AG09309 (cell line): Measurements from ENCODE around the gene MRPL54.

ENCODE experiments used
- DNase-seq: peaks from one replicate; pipeline ENCODE4 v3.0.0-alpha.2; 2010; ENCODE audit warnings: low read depth
- H3K4me3 ChIP-seq: 2 replicates; pipeline ENCODE4 v1.5.1; 2011; ENCODE audit warnings: mild to moderate bottlenecking, low read depth, low read length, moderate library complexity; ENCODE audit not compliant: control insufficient read depth
- TF ChIP-seq, protein P1 (sequence below): IDR thresholded peaks from 2 replicates; pipeline ENCODE4 v1.5.1; 2011; ENCODE audit warnings: mild to moderate bottlenecking, low read depth, low read length, inconsistent platforms; ENCODE audit not compliant: insufficient read depth, control insufficient read depth; ENCODE audit errors: missing control alignments

The MRPL54 gene

DNA sequence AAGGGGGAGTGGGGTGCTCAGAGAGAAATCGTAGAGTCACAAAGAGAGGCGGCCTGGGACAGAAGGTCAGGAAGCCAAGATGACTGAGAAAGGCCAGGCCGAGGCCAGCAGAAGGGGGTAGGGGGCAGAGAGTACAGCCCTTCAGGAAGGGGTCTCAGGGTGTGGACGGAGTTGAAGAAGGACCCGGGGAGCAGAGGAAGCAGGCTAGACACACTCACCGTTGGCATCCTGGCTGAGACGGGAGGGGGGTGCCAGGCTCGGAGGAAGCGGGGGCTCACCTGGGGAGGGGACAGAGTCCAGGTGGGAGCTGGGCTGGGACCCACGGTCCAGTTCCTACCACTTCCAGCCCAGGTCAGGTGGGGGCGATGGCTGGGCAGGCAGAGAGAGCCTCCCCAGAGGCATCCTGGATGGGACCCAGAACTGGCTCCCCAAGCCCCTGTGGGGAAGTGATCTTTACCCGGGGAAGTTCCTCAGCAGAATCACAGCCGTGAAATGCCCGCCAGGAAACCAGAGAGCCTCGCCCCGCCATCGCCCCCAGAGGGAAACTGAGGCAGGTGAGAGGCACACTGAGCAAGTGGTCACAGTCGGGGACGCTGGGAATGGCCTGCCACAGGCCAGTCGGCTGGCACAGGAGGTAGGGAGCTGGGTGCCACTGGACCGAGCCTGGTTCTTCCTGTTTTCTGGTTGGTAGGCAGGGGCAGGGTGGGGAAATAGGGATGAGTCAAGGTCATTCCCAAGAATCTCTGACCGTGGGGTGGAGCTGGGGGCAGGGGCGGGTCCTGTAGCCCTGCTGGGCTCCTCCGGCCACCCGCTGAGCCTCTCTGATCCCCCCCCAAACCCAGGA lies 22.3 kb downstream of the MRPL54 start:
- TF ChIP-seq, protein P1, sequence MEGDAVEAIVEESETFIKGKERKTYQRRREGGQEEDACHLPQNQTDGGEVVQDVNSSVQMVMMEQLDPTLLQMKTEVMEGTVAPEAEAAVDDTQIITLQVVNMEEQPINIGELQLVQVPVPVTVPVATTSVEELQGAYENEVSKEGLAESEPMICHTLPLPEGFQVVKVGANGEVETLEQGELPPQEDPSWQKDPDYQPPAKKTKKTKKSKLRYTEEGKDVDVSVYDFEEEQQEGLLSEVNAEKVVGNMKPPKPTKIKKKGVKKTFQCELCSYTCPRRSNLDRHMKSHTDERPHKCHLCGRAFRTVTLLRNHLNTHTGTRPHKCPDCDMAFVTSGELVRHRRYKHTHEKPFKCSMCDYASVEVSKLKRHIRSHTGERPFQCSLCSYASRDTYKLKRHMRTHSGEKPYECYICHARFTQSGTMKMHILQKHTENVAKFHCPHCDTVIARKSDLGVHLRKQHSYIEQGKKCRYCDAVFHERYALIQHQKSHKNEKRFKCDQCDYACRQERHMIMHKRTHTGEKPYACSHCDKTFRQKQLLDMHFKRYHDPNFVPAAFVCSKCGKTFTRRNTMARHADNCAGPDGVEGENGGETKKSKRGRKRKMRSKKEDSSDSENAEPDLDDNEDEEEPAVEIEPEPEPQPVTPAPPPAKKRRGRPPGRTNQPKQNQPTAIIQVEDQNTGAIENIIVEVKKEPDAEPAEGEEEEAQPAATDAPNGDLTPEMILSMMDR = no peak
- no peak overlapping the region for H3K4me3 ChIP-seq
- DNase-seq = no peak

DNA sequence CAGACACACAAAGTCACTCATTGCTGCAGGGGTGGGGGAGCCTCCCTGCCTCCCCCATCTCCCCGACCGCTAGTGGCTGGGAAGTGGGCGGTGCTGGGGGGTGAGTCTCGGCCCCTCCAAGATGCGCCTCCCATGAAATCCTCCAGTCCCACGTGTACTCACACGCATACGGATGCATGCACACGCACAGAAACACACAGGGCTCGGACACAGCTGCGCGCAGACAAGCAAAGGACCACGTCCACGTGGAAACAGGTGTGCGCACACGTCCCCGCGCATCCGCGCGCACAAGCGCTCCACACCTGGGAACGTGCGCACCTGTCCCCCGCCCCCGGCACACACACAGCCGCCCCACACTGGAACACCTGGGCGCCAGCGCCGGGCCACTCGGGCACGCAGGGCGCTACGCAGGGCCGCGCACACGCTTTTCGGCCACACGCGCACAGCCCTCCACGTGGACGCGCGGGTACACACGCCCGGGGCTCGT lies 23.0 kb downstream of the MRPL54 start:
- TF ChIP-seq, protein P1 = no peak
- DNase-seq = no peak
- no peak overlapping the region for H3K4me3 ChIP-seq

DNA sequence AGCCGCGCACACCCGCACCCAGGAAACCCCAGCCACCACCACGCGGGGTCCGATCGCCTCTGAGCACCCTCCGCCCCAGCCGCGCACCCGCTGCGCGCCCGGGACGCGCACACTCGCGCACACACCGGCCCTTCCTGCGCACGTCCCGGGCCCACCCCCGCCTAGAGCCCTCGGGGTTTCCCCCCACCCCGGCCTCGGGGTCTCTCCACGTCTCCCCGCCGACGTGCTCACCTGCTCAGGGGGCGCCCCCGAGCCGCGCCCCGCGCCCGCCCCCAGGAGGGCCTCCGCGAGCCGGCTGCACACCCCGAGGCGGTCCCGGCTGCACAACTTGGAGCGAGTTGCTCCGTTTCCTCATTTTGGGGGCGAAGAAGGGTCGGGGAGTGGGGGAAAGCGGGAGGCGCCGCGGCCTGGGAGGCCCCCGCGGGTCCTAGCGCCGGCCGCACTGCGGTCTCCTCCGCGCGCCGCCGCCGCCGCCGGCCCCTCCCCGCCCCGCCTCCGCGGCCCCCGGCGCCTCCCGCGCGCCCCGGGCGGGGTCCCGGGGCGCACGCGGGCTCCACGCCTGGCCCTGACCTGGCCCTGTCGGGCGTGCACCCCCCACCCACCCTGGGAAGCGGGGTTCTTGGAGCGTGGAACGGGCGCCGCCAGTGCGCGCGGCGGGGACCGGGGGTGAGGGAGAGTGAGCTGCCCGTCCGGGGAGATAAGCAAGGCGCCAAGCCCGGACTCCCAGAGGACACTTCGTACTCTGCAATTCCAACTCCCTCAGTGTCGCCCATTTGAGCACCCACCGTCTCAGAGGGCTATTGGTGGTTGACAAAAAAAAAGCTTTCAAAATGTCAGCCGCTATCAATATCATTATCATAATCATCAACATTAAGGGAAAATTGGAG lies 23.7 kb downstream of the MRPL54 start, which contains the start of gene MATK:
Gene MATK, minus strand, starts transcription at position 444 of the 887 bp plus-strand sequence. CDS start 1,246 bp downstream, outside the sequence.
- DNase-seq = no peak
- H3K4me3 ChIP-seq = no peak within 1 kb of the TSS
- TF ChIP-seq, protein P1 = no peak

DNA sequence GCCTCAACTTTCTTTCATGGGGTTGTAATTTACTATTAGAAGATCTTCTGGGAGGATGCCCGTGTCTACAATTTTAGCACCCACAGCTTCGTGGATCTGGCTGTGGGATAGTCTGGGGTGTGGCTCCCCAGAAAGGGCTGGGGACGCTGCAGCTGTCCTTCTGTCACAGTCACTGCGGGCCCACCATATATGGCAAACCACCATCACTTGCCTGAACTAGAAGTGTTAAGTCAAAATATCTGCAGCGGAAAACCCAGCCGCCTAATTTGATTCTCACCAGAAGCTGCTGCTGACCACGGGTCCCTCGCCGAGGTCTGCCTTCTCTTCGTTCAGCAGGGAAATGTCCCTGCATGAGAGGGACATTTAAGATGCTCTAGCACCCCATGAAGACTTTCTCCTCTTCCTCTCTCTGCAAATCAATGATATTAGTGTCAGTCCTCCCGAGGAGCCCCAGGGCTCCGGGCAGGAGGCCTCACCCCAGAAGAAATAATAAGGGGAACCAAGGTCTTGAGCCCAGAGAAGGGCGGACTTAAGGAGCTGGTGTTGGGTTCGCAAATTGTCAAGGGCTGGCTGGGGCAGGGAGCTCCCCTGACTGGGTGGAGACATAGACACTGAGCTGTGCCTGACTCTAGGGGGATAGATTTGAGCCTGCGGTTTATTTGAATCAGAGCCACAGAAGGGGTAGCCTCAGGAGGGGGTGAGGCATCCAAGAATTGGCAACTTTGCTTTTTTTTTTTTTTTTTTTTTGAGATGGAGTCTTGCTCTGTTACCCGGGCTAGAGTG lies 26.7 kb downstream of the MRPL54 start:
- TF ChIP-seq, protein P1 = no peak
- no peak overlapping the region for H3K4me3 ChIP-seq
- no peak for DNase-seq

DNA sequence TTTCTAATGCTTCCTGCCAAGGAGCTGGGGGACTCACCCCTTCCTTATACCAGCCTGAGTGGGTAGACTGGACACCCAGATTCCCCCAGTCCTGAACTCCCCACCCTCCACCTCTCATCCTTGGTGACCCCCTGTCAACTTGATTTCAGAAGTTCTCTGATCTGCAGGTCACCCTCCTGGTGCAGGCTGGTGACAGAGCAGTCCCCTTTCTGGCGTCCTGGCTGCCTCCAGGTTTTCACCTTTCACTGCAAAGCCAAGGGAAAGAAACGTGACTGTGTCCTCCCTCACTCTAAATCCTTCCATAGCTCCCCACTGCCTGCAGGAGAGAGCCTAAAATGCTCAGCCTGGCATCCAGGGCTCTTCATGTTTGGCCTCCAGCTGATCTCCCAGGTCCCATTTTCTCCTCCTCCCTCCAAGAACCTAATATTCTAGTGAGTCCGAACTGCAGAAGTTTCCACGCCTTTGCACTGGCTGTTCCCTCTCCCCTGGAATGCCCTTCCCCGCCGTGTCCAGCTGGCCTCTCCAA lies 27.8 kb downstream of the MRPL54 start:
- TF ChIP-seq, protein P1 = no peak
- no peak overlapping the region for H3K4me3 ChIP-seq
- no peak for DNase-seq

DNA sequence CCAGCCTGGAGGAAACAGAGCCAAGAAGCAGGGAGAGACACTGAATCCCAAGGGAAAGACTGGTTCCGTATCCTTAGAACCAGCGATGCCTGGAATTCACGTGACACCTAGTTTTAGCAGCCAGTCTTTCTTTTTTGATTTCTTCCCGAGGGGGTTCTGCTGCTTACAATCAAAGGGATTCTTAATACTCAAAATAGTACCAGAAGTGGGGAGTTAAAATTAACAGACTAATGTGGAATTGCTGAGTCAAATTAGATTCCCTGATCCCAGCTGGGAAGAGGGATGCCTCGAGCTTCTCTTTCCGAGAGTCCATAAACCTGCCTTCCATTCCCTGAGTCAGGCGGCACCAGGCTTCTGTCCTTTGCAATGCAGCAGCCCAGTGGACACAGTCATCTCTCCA lies 28.5 kb downstream of the MRPL54 start:
- no peak overlapping the region for H3K4me3 ChIP-seq
- TF ChIP-seq, protein P1 = no peak
- no peak for DNase-seq
